H1 (cell line): ENCODE measurements around the gene C19orf47. TPM values are rescaled to one million over a fixed set of nuclear protein-coding genes. Genes with fewer than 3 reads are reported as not detected.
A peak's percentile ranks its signal among the peaks of the same experiment; 100 is the strongest.

Experiments
- CTCF ChIA-PET: fragments of 300-600 bp; sonication (Branson Sonifier 250); formaldehyde crosslinking; loops from one replicate; lab custom pipeline; 2021; ENCODE audit not compliant: partially characterized antibody; lab: Charles Lee
- POLR2A ChIA-PET: fragments of 300-600 bp; sonication (Branson Sonifier 250); formaldehyde crosslinking; loops from one replicate; lab custom pipeline; 2021; ENCODE audit warnings: inconsistent platforms; ENCODE audit not compliant: partially characterized antibody; lab: Charles Lee
- DNase-seq, 2 experiments: peaks; one replicate each; pipeline versions ENCODE4 v3.0.0 to v3.0.0-alpha.2; 2010 to 2022; ENCODE audit warnings: low spot score in 2 of 2, low read depth in 1 of 2, mixed read lengths in 1 of 2
- FAIRE-seq: peaks from 2 replicates; lab custom pipeline; 2011; peaks lifted over from hg19 to GRCh38; lab: Jason Lieb, UNC
- H2AFZ ChIP-seq: 2 replicates; pipeline ENCODE4 v1.8.1; 2012; ENCODE audit warnings: low read length, inconsistent platforms
- H2AK5ac ChIP-seq: 2 replicates; pipeline ENCODE4 v1.6.1; 2013; ENCODE audit warnings: low read depth, low read length
- H2BK120ac ChIP-seq: replicated peaks from 2 replicates; pipeline ENCODE3; 2013; ENCODE audit warnings: low read depth, low read length, inconsistent platforms
- H2BK12ac ChIP-seq: 2 replicates; pipeline ENCODE4 v1.6.1; 2013; ENCODE audit warnings: low read depth, low read length
- H2BK15ac ChIP-seq: 2 replicates; pipeline ENCODE4 v1.6.1; 2013; ENCODE audit warnings: low read length
- H2BK20ac ChIP-seq: 2 replicates; pipeline ENCODE4 v1.6.1; 2013; ENCODE audit warnings: low read length
- H2BK5ac ChIP-seq: 2 replicates; pipeline ENCODE4 v1.6.1; 2013; ENCODE audit warnings: low read depth, low read length
- H3K14ac ChIP-seq: 2 replicates; pipeline ENCODE4 v1.6.1; 2013; ENCODE audit warnings: inconsistent platforms; ENCODE audit not compliant: insufficient read length
- H3K18ac ChIP-seq: 2 replicates; pipeline ENCODE4 v1.6.1; 2013; ENCODE audit warnings: low read length; ENCODE audit errors: extremely low read depth
- H3K23ac ChIP-seq: 2 replicates; pipeline ENCODE4 v1.6.1; 2013; ENCODE audit warnings: inconsistent platforms; ENCODE audit not compliant: insufficient read length
- H3K23me2 ChIP-seq: 2 replicates; pipeline ENCODE4 v1.6.1; 2013; ENCODE audit warnings: low read depth, low read length
- H3K27ac ChIP-seq: 2 replicates; pipeline ENCODE4 v1.6.1; 2011; ENCODE audit warnings: low read depth, low read length, inconsistent platforms
- H3K27me3 ChIP-seq, 4 experiments: replicated peaks in 1 of 4; 1 replicate in 1 of 4; 2 replicates in 3 of 4; pipeline versions ENCODE4 v1.6.1 to v1.8.1; 2011 to 2013; ENCODE audit warnings: low read length in 3 of 4, mild to moderate bottlenecking in 3 of 4, inconsistent platforms in 2 of 4, mixed read lengths in 2 of 4, moderate library complexity in 1 of 4; ENCODE audit not compliant: control insufficient read depth in 3 of 4, insufficient read depth in 3 of 4; ENCODE audit errors: extremely low read depth in 1 of 4
- H3K36me3 ChIP-seq, 4 experiments: 2 replicates each; pipeline versions ENCODE4 v1.6.1 to v1.8.1; 2011 to 2013; ENCODE audit warnings: mild to moderate bottlenecking in 4 of 4, low read length in 3 of 4, moderate library complexity in 2 of 4, control low read depth in 1 of 4, inconsistent platforms in 1 of 4; ENCODE audit not compliant: insufficient read depth in 4 of 4, control insufficient read depth in 2 of 4
- H3K4ac ChIP-seq: replicated peaks from 2 replicates; pipeline ENCODE3; 2013; ENCODE audit warnings: low read length, low read depth, mixed read lengths, inconsistent platforms; ENCODE audit not compliant: insufficient read length
- H3K4me1 ChIP-seq, 4 experiments: replicated peaks in 1 of 4; 1 replicate in 1 of 4; 2 replicates in 3 of 4; pipeline versions ENCODE4 v1.6.1 to v1.8.1; 2011 to 2013; ENCODE audit warnings: low read length in 3 of 4, inconsistent platforms in 2 of 4, mixed read lengths in 1 of 4; ENCODE audit not compliant: insufficient read depth in 4 of 4, control insufficient read depth in 3 of 4
- H3K4me2 ChIP-seq, 2 experiments: 2 replicates each; pipeline versions ENCODE4 v1.6.1 to v1.8.1; 2011 to 2013; ENCODE audit warnings: low read depth in 2 of 2, low read length in 2 of 2, control low read depth in 1 of 2, inconsistent platforms in 1 of 2, mild to moderate bottlenecking in 1 of 2; ENCODE audit not compliant: insufficient read depth in 1 of 2
- H3K4me3 ChIP-seq, 4 experiments: fragments of 200-600, 300-600 bp in 1 of 4; sonication (generic), shearing (Covaris generic), sonication (Bioruptor Twin) in 1 of 4; 2 replicates each; pipeline versions ENCODE4 v1.5.1 to v1.8.1; 2011 to 2016; ENCODE audit warnings: low read length in 4 of 4, low read depth in 3 of 4, control low read depth in 2 of 4, inconsistent platforms in 2 of 4, mild to moderate bottlenecking in 2 of 4, mixed read lengths in 1 of 4, moderate library complexity in 1 of 4; ENCODE audit not compliant: insufficient read depth in 2 of 4; ENCODE audit errors: extremely low read depth in 1 of 4
- H3K56ac ChIP-seq: replicated peaks from 2 replicates; pipeline ENCODE3; 2013; ENCODE audit warnings: low read depth, mild to moderate bottlenecking, mixed read lengths, low read length, inconsistent platforms; ENCODE audit not compliant: insufficient read length
- H3K79me1 ChIP-seq: 2 replicates; pipeline ENCODE4 v1.6.1; 2013; ENCODE audit warnings: low read depth, low read length, control low read depth
- H3K79me2 ChIP-seq, 2 experiments: 2 replicates each; pipeline versions ENCODE4 v1.6.1 to v1.8.1; 2012 to 2013; ENCODE audit warnings: low read length in 2 of 2, mild to moderate bottlenecking in 2 of 2, inconsistent platforms in 1 of 2; ENCODE audit not compliant: insufficient read depth in 2 of 2, control insufficient read depth in 1 of 2
- H3K9ac ChIP-seq, 4 experiments: replicated peaks in 1 of 4; 1 replicate in 1 of 4; 2 replicates in 3 of 4; pipeline versions ENCODE4 v1.6.1 to v1.8.1; 2011 to 2013; ENCODE audit warnings: low read depth in 3 of 4, low read length in 3 of 4, control low read depth in 2 of 4, mild to moderate bottlenecking in 2 of 4, moderate library complexity in 2 of 4, inconsistent platforms in 1 of 4; ENCODE audit errors: extremely low read depth in 1 of 4
- H3K9me3 ChIP-seq, 2 experiments: 2 replicates each; pipeline versions ENCODE4 v1.6.1 to v1.8.1; 2012 to 2013; ENCODE audit warnings: mild to moderate bottlenecking in 2 of 2, moderate library complexity in 2 of 2, control low read depth in 1 of 2, inconsistent platforms in 1 of 2, low read depth in 1 of 2, low read length in 1 of 2, mixed read lengths in 1 of 2; ENCODE audit not compliant: insufficient read depth in 2 of 2
- H4K20me1 ChIP-seq, 2 experiments: replicated peaks in 1 of 2; 2 replicates each; pipeline versions ENCODE3 to v1.8.1; 2011 to 2013; ENCODE audit warnings: inconsistent platforms in 2 of 2, low read length in 2 of 2, mild to moderate bottlenecking in 1 of 2; ENCODE audit not compliant: insufficient read depth in 2 of 2, control insufficient read depth in 1 of 2
- H4K5ac ChIP-seq: 2 replicates; pipeline ENCODE4 v1.6.1; 2013; ENCODE audit warnings: low read length, low read depth, mixed read lengths, inconsistent platforms; ENCODE audit not compliant: insufficient read length
- H4K8ac ChIP-seq: 2 replicates; pipeline ENCODE4 v1.8.0; 2013; ENCODE audit warnings: mild to moderate bottlenecking, moderate library complexity, low read length, inconsistent platforms; ENCODE audit not compliant: insufficient read depth; ENCODE audit errors: extremely low read depth
- H4K91ac ChIP-seq: replicated peaks from 2 replicates; pipeline ENCODE3; 2013; ENCODE audit warnings: low read length, mixed read lengths, inconsistent platforms; ENCODE audit not compliant: insufficient read length
- CTBP2 ChIP-seq: IDR thresholded peaks from 2 replicates; pipeline ENCODE4 v1.7.0; 2011; ENCODE audit warnings: borderline replicate concordance, mild to moderate bottlenecking, moderate library complexity, mixed read lengths, low read length; ENCODE audit not compliant: insufficient read depth, insufficient read length
- SP4 ChIP-seq: IDR thresholded peaks from 2 replicates; pipeline ENCODE4 v1.6.1; 2012; ENCODE audit warnings: low read length, inconsistent platforms
- WGBS, 2 experiments: shearing (Covaris generic) in 1 of 2; methylation state at CpG; one replicate each; pipeline versions ENCODE4 v1.1.6 to v1.1.7; 2013 to 2015; ENCODE audit warnings: low lambda C conversion rate in 2 of 2, mixed read lengths in 2 of 2, inconsistent platforms in 1 of 2, low coverage in 1 of 2, missing lambda C conversion rate in 1 of 2; ENCODE audit not compliant: insufficient replicate concordance in 2 of 2, insufficient coverage in 1 of 2, insufficient read length in 1 of 2; ENCODE audit errors: extremely low coverage in 1 of 2, missing lambda C conversion rate in 1 of 2; 5-methylcytosine and 5-hydroxymethylcytosine counted together
- polyA plus RNA-seq, 7 experiments: library from polyadenylated mRNA; depleted of rRNA in 3 of 7; stranded (reverse) in 5 of 7; unstranded in 2 of 7; fragments of >200 nt in 5 of 7; fragments of 200-250 nt in 2 of 7; gene quantifications; 1 replicate in 5 of 7; 2 replicates in 1 of 7; 4 replicates in 1 of 7; pipeline versions ENCODE4 v1.2.1 to v1.2.3, GENCODE V29; 2011 to 2013; ENCODE audit warnings: missing spikeins in 2 of 7, mixed read lengths in 2 of 7
- total RNA-seq: library from RNA; stranded (reverse); fragmentation: NEBNext Ultra II Directional; extraction: Animal tissue kit (Norgen Biotek cat#: 25700); gene quantifications from 2 replicates; pipeline ENCODE4 v1.2.1, GENCODE V29; 2021

The C19orf47 gene
- total and polyA plus RNA-seq, 2 of the 8 experiments (the other 6 are each of a cell fraction or from before 2014, with no cell fraction given): 17.8 to 27.3 TPM

GRCh38 chr19:40284251-40284500, 64.0 kb downstream of the C19orf47 start:
- Histone ChIP-seq H3K27ac (peak overlapping the region; percentile 61; the same call in 1 of the 2 replicates), H3K23ac (no peak overlapping the region), H2BK120ac (no peak overlapping the region), H2BK5ac (peak overlapping the region; percentile 85; the same call in 1 of the 2 replicates), H3K9ac (peak overlapping the region; percentile 67 to 87 (median 80)), H3K27me3 (no peaks in the 10 kb centered on the region), H3K4me3 (peak overlapping the region; percentile 89 to 98 (median 94)), H2BK20ac (no peak overlapping the region), H3K9me3 (no peaks in the 10 kb centered on the region), H3K36me3 (peaks cover 0 to 3% (median 0%) of the 10 kb centered on the region in 4 experiments; a peak in 1 of 8 replicates), H2AK5ac (no peak overlapping the region; the same call in 1 of the 2 replicates), H2BK12ac (no peak overlapping the region), H4K91ac (no peak overlapping the region), H2AFZ (0 out of 2 replicates have a peak overlapping the region, but pooled peaks have one; percentile 15), H3K4me1 (peaks cover 0 to 20% (median 14%) of the 10 kb centered on the region in 4 experiments; a peak in 6 of 7 replicates), H4K5ac (no peak overlapping the region), H3K56ac (peak overlapping the region; percentile 85), H4K8ac (no peak overlapping the region), H2BK15ac (peak overlapping the region; percentile 25; the same call in 1 of the 2 replicates), H3K18ac (no peak overlapping the region), H3K79me1 (peaks cover 19% of the 10 kb centered on the region), H3K23me2 (peaks cover 9% of the 10 kb centered on the region), H3K14ac (no peak overlapping the region), H3K79me2 (peaks cover 9 to 53% of the 10 kb centered on the region in 2 experiments; a peak in 3 of 4 replicates), H3K4ac (no peak overlapping the region), H3K4me2 (peak overlapping the region; percentile 79 to 90), H4K20me1 (peaks cover 4% of the 10 kb centered on the region in 2 experiments)
- no peak for DNase-seq
- 24% methylated on average over 4 of the region's 4 CpGs; no CpG with 5 or more reads in 1 of the 2 experiments for WGBS, 2 experiments
- CTCF ChIA-PET: interaction anchor here (1.0 to 1.5 kb wide), 3 partner anchors 17 to 180 kb away, joined by 3 read pairs; no protein-coding TSS in a partner anchor
- no peak for FAIRE-seq
- TF ChIP-seq SP4 (0 out of 2 replicates have a peak, but pooled peaks have one; percentile 11), CTBP2 (no peak)
- POLR2A ChIA-PET: interaction anchor here (0.9 to 2.1 kb wide), 6 partner anchors 9 to 92 kb away, joined by 3 to 7 read pairs (median 4); partner anchors contain the start of gene MAP3K10
